GM12865 (cell line): ENCODE results near the gene SORT1.
A peak's percentile ranks its signal among the peaks of the same experiment; 100 is the strongest.

Source experiments
- DNase-seq: peaks from one replicate; pipeline ENCODE4 v3.0.0; 2010; ENCODE audit warnings: low read depth
- H3K4me3 ChIP-seq: 2 replicates; pipeline ENCODE4 v1.5.1; 2011; ENCODE audit warnings: mild to moderate bottlenecking, low read depth, low read length, control low read depth
- CTCF ChIP-seq: IDR thresholded peaks from 2 replicates; pipeline ENCODE4 v1.5.1; 2011; ENCODE audit warnings: low read length, control low read depth, low read depth, inconsistent platforms; ENCODE audit not compliant: insufficient read depth; ENCODE audit errors: missing control alignments

The SORT1 gene

GRCh38 chr1:109281680-109282496, 115.8 kb downstream of the SORT1 start:
- no peak for DNase-seq
- no peak for TF ChIP-seq CTCF

GRCh38 chr1:109280862-109281261, 116.9 kb downstream of the SORT1 start:
- TF ChIP-seq CTCF = no peak
- DNase-seq = no peak
- H3K4me3 ChIP-seq = no peak overlapping the region

More at GRCh38 chr1:109281680-109282496, 115.8 kb downstream of the SORT1 start:
- peak overlapping the region; percentile 75 for H3K4me3 ChIP-seq

DNA sequence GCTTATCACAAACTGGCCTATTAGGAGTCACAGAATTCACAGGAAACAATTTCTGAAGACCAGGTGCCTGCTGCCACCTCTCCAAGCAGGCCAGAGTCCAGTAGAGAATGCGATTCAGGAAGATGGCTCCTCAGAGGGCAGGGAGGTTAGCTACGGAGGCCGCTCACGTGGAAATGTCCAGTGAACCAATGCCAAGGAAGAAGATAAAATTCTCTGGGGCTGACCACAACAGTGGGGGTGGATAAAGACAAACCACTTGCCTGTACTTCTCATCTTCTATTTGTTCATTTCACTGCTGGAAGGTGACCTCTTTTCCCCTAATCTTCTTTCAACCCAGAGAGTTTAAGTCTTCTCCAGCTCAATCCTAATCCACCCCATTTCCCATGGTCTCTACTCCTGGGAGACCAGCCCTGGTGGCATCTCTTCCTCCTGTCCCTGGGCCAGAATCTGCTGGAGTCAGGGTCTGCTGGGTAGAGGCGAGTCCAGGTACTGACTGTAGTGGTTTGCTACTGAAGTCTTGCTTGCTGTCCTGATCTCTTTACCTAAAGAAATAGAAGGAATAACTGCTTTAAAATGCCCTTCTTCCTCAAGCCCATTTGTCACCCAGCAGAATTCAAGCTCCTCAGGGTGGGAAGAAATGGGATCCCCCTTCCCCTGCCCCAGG, 118.0 kb downstream of the SORT1 start:
- no peak for DNase-seq
- no peak overlapping the region for H3K4me3 ChIP-seq
- no peak for TF ChIP-seq CTCF

GRCh38 chr1:109277434-109278204, 120.1 kb downstream of the SORT1 start:
- H3K4me3 ChIP-seq = no peak overlapping the region
- peak; percentile 87 for DNase-seq
- peak; percentile 97 for TF ChIP-seq CTCF

- no peak for DNase-seq
- no peak overlapping the region for H3K4me3 ChIP-seq
- TF ChIP-seq CTCF = no peak
Measured at GRCh38 chr1:109275706-109276345, 121.9 kb downstream of the SORT1 start.
